Measurements from ENCODE around the gene HOXA9. TPM values are rescaled to one million over a fixed set of nuclear protein-coding genes. Genes with fewer than 3 reads are reported as not detected.

HOXA9 gene
- total RNA-seq, 1 donor from 2014 or later = not detected

- Histone ChIP-seq H3K79me2 (ENCODE audit: insufficient read depth, low read length) (no peaks in the 10 kb centered on the region), H3K9me3 (ENCODE audit: insufficient read depth, low read depth, low read length) (peaks cover 15% of the 10 kb centered on the region), H3K27ac (ENCODE audit: low read depth, low read length) (no peak overlapping the region), H4K20me1 (ENCODE audit: insufficient read depth, low read length) (peaks cover 2% of the 10 kb centered on the region), H3K36me3 (ENCODE audit: insufficient read depth, low read length) (no peaks in the 10 kb centered on the region), H3K4me3 (ENCODE audit: insufficient read depth, low read depth, low read length) (peak overlapping the region; percentile 61), H3K4me1 (ENCODE audit: insufficient read depth, low read length) (no peaks in the 10 kb centered on the region), H3K4me2 (ENCODE audit: low read length) (peak overlapping the region; percentile 80), H3K9ac (ENCODE audit: low read length) (peak overlapping the region; percentile 63), H3K27me3 (ENCODE audit: insufficient read depth, low read length) (peaks cover 99% of the 10 kb centered on the region), H2AFZ (ENCODE audit: low read depth, low read length) (peak overlapping the region; percentile 56)
- peaks cover 48% of the 10 kb centered on the region for H3K9me3 Mint-ChIP-seq (ENCODE audit: unreplicated experiment)
- H3K4me1 Mint-ChIP-seq (ENCODE audit: low read depth, unreplicated experiment) = no peaks in the 10 kb centered on the region
- H3K27ac Mint-ChIP-seq (ENCODE audit: unreplicated experiment) = no peak overlapping the region
- H3K27me3 Mint-ChIP-seq (ENCODE audit: low read depth, unreplicated experiment) = peaks cover 88% of the 10 kb centered on the region
- FAIRE-seq = no peak
- no peak overlapping the region for H3K4me3 Mint-ChIP-seq (ENCODE audit: unreplicated experiment)
- H3K36me3 Mint-ChIP-seq (ENCODE audit: low read depth, unreplicated experiment) = peaks cover 3% of the 10 kb centered on the region
- TF ChIP-seq CTCF (IDR thresholded peaks at IDR 0.05; ENCODE audit: insufficient read depth, low read depth, low read length) = no peak
- peak; percentile 63 for TF ChIP-seq EZH2 (IDR thresholded peaks at IDR 0.05; ENCODE audit: insufficient read depth, low read length)
- DNase-seq (ENCODE audit: low read depth) = no peak
Measured at GRCh38 chr7:27142580-27143022, 22.7 kb downstream of the HOXA9 start.

- H3K27me3 Mint-ChIP-seq (ENCODE audit: low read depth, unreplicated experiment) = peaks cover 88% of the 10 kb centered on the region
- H3K4me1 Mint-ChIP-seq (ENCODE audit: low read depth, unreplicated experiment) = no peaks in the 10 kb centered on the region
- H3K36me3 ChIP-seq (ENCODE audit: insufficient read depth, low read length) = no peaks in the 10 kb centered on the region
- no peak overlapping the region for H3K27ac ChIP-seq (ENCODE audit: low read depth, low read length)
- DNase-seq (ENCODE audit: low read depth) = no peak
- no peak overlapping the region for H3K27ac Mint-ChIP-seq (ENCODE audit: unreplicated experiment)
- FAIRE-seq = no peak
- no peak overlapping the region for H2AFZ ChIP-seq (ENCODE audit: low read depth, low read length)
- H3K9me3 Mint-ChIP-seq (ENCODE audit: unreplicated experiment) = peaks cover 45% of the 10 kb centered on the region
- no peaks in the 10 kb centered on the region for H3K4me1 ChIP-seq (ENCODE audit: insufficient read depth, low read length)
- TF ChIP-seq CTCF (IDR thresholded peaks at IDR 0.05; ENCODE audit: insufficient read depth, low read depth, low read length) (no peak), EZH2 (IDR thresholded peaks at IDR 0.05; ENCODE audit: insufficient read depth, low read length) (peak; percentile 63)
- no peak overlapping the region for H3K4me3 Mint-ChIP-seq (ENCODE audit: unreplicated experiment)
- peak overlapping the region; percentile 63 for H3K9ac ChIP-seq (ENCODE audit: low read length)
- H4K20me1 ChIP-seq (ENCODE audit: insufficient read depth, low read length) = peaks cover 2% of the 10 kb centered on the region
- H3K4me2 ChIP-seq (ENCODE audit: low read length) = peak overlapping the region; percentile 80
- peaks cover 99% of the 10 kb centered on the region for H3K27me3 ChIP-seq (ENCODE audit: insufficient read depth, low read length)
- peak overlapping the region; percentile 61 for H3K4me3 ChIP-seq (ENCODE audit: insufficient read depth, low read depth, low read length)
- H3K9me3 ChIP-seq (ENCODE audit: insufficient read depth, low read depth, low read length) = peaks cover 9% of the 10 kb centered on the region
- H3K79me2 ChIP-seq (ENCODE audit: insufficient read depth, low read length) = no peaks in the 10 kb centered on the region
- peaks cover 3% of the 10 kb centered on the region for H3K36me3 Mint-ChIP-seq (ENCODE audit: low read depth, unreplicated experiment)
Measured at GRCh38 chr7:27141923-27142579, 23.3 kb downstream of the HOXA9 start.

All from astrocyte (in vitro differentiated cells and primary cell).